B cell (primary cell): ENCODE data around the gene PSMB5. TPM values are rescaled to one million over a fixed set of nuclear protein-coding genes. Genes with fewer than 3 reads are reported as not detected.

ENCODE experiments used
- ATAC-seq: fragments of 200-7000 bp; cut with Tn5 transposase; one replicate; pipeline ENCODE4 v1.10.0; 2021; ENCODE audit warnings: low read depth, mild to moderate bottlenecking, moderate number of reproducible peaks, moderate library complexity
- CTCF ChIA-PET: fragments of 350-600 bp; sonication (Branson Sonifier 250); formaldehyde crosslinking; loops from one replicate; lab custom pipeline; 2021; ENCODE audit warnings: antibody characterized with exemption, inconsistent platforms; lab: Charles Lee
- POLR2A ChIA-PET: fragments of 350-600 bp; sonication (Branson Sonifier 250); formaldehyde crosslinking; loops from one replicate; lab custom pipeline; 2021; ENCODE audit warnings: antibody characterized with exemption; lab: Charles Lee
- DNase-seq: peaks from one replicate; pipeline ENCODE4 v3.0.0; 2013
- H2AFZ ChIP-seq: 2 replicates; pipeline ENCODE4 v1.6.1; 2012; ENCODE audit warnings: mild to moderate bottlenecking, low read depth, low read length; ENCODE audit not compliant: insufficient read depth, poor library complexity, severe bottlenecking
- H3K27ac ChIP-seq, 2 donors: 1 replicate in 1 of 2; 2 replicates in 1 of 2; pipeline ENCODE4 v1.5.1; 2012 to 2013; ENCODE audit warnings: low read length in 2 of 2, mild to moderate bottlenecking in 2 of 2, moderate library complexity in 1 of 2
- H3K27me3 ChIP-seq, 4 experiments: fragments of 200-600 bp in 1 of 4; sonication (generic) in 1 of 4; replicated peaks in 1 of 4; 1 replicate in 2 of 4; 2 replicates in 2 of 4; pipeline versions ENCODE4 v1.6.1 to v1.7.0; 2013 to 2016; ENCODE audit warnings: low read length in 3 of 4, mild to moderate bottlenecking in 2 of 4, mixed read lengths in 1 of 4, moderate library complexity in 1 of 4; ENCODE audit not compliant: insufficient read depth in 4 of 4, control insufficient read depth in 3 of 4; ENCODE audit errors: control extremely low read depth in 1 of 4
- H3K36me3 ChIP-seq, 2 experiments: replicated peaks in 1 of 2; 1 replicate in 1 of 2; 2 replicates in 1 of 2; pipeline versions ENCODE4 v1.6.1 to v1.7.1; 2013; ENCODE audit warnings: low read length in 1 of 2; ENCODE audit not compliant: insufficient read depth in 2 of 2, control insufficient read depth in 1 of 2; ENCODE audit errors: control extremely low read depth in 1 of 2, extremely low read depth in 1 of 2
- H3K4me1 ChIP-seq, 2 donors: fragments of 200-600 bp in 1 of 2; sonication (generic) in 1 of 2; 1 replicate in 1 of 2; 2 replicates in 1 of 2; pipeline versions ENCODE4 v1.5.1 to v1.6.1; 2013 to 2017; ENCODE audit warnings: low read length in 2 of 2; ENCODE audit not compliant: control insufficient read depth in 2 of 2, insufficient read depth in 2 of 2
- H3K4me2 ChIP-seq: replicated peaks from 2 replicates; pipeline ENCODE3; 2012; ENCODE audit warnings: mild to moderate bottlenecking, low read depth, low read length; ENCODE audit not compliant: poor library complexity, severe bottlenecking
- H3K4me3 ChIP-seq, 5 experiments: fragments of 200-600 bp in 1 of 5; sonication (generic) in 1 of 5; 1 replicate in 3 of 5; 2 replicates in 2 of 5; pipeline versions ENCODE4 v1.5.1 to v1.7.0; 2011 to 2016; ENCODE audit warnings: low read length in 4 of 5, mild to moderate bottlenecking in 4 of 5, low read depth in 2 of 5, control low read depth in 1 of 5, moderate library complexity in 1 of 5; ENCODE audit not compliant: insufficient read depth in 1 of 5; ENCODE audit errors: control extremely low read depth in 1 of 5, extremely low read depth in 1 of 5
- H3K79me2 ChIP-seq: fragments of 200-600 bp; sonication (generic); one replicate; pipeline ENCODE4 v1.6.0; 2016; ENCODE audit warnings: low read length; ENCODE audit not compliant: control insufficient read depth, insufficient read depth
- H3K9ac ChIP-seq: fragments of 200-600 bp; sonication (generic); 2 replicates; pipeline ENCODE4 v1.6.1; 2017; ENCODE audit warnings: mild to moderate bottlenecking, low read length, moderate library complexity
- H3K9me3 ChIP-seq, 3 donors: one replicate each; pipeline versions ENCODE4 v1.6.1 to v1.7.1; 2013; ENCODE audit warnings: low read length in 2 of 3; ENCODE audit not compliant: control insufficient read depth in 2 of 3, insufficient read depth in 1 of 3; ENCODE audit errors: control extremely low read depth in 1 of 3
- H4K20me1 ChIP-seq: 2 replicates; pipeline ENCODE4 v1.6.0; 2012; ENCODE audit warnings: mild to moderate bottlenecking, low read length; ENCODE audit not compliant: insufficient read depth, control insufficient read depth, poor library complexity, severe bottlenecking
- H3K27ac Mint-ChIP-seq: one replicate; pipeline ENCODE4 v1.8.0; 2021; ENCODE audit warnings: mixed read lengths
- H3K27me3 Mint-ChIP-seq: one replicate; pipeline ENCODE4 v1.8.0; 2021; ENCODE audit warnings: mixed read lengths
- H3K4me1 Mint-ChIP-seq: one replicate; pipeline ENCODE4 v1.8.0; 2021; ENCODE audit warnings: mixed read lengths
- H3K4me3 Mint-ChIP-seq: one replicate; pipeline ENCODE4 v1.8.0; 2021; ENCODE audit warnings: mixed read lengths
- H3K9me3 Mint-ChIP-seq: one replicate; pipeline ENCODE4 v1.8.0; 2022; ENCODE audit warnings: mixed read lengths; ENCODE audit not compliant: insufficient read depth
- CTCF ChIP-seq: fragments of 200-600 bp; IDR thresholded peaks from one replicate; pipeline ENCODE4 v1.8.0; 2022; ENCODE audit warnings: antibody characterized with exemption, mild to moderate bottlenecking
- EZH2 ChIP-seq: IDR thresholded peaks from 2 replicates; pipeline ENCODE4 v1.6.1; 2012; ENCODE audit warnings: borderline replicate concordance, low read depth, mild to moderate bottlenecking, moderate library complexity, low read length; ENCODE audit not compliant: insufficient read depth, poor library complexity, severe bottlenecking
- WGBS: methylation state at CpG from one replicate; pipeline ENCODE4 v1.1.5; 2013; ENCODE audit warnings: missing lambda C conversion rate; ENCODE audit not compliant: insufficient coverage; 5-methylcytosine and 5-hydroxymethylcytosine counted together
- intact Hi-C: fragments of 100-400 bp; cut with micrococcal nuclease; formaldehyde crosslinking; loops from one replicate; pipeline ENCODE4 v1.10.0; 2022
- polyA plus RNA-seq: library from polyadenylated mRNA; depleted of rRNA; stranded (reverse); fragments of >200 nt; gene quantifications from 2 replicates; pipeline ENCODE4 v1.2.3, GENCODE V29; 2012
- total RNA-seq, 2 donors: library from RNA; stranded (reverse); fragments of 120-200 nt in 1 of 2; gene quantifications; 1 replicate in 1 of 2; 2 replicates in 1 of 2; pipeline versions ENCODE4 v1.2.3 to v1.2.4, GENCODE V29; 2013 to 2022

PSMB5 gene
- total and polyA plus RNA-seq, 2 donors (not counting 1 experiment from before 2014, with no cell fraction given): 16.5 to 29.0 TPM

- peaks cover 4 to 51% of the 10 kb centered on the region in 2 experiments for H3K36me3 ChIP-seq
- no peak overlapping the region for H3K27ac Mint-ChIP-seq
- H3K4me3 Mint-ChIP-seq: no peak overlapping the region
Observed at GRCh38 chr14:23058654-23059504, 24.2 kb upstream of the PSMB5 start.

More at GRCh38 chr14:23058654-23059504, 24.2 kb upstream of the PSMB5 start:
- 94% methylated on average over 17 of the region's 32 CpGs for WGBS
- POLR2A ChIA-PET: interaction anchor here (0.7 to 1.5 kb wide), 10 partner anchors 10 to 1281 kb away, joined by 3 to 13 read pairs (median 4); partner anchors contain the start of genes AJUBA, RBM23 and RIPK3
- Histone ChIP-seq H4K20me1 (peaks cover 24% of the 10 kb centered on the region), H3K4me2 (no peak overlapping the region), H3K4me3 (no peak overlapping the region), H2AFZ (no peak overlapping the region), H3K27me3 (peaks cover 0 to 6% (median 0%) of the 10 kb centered on the region in 4 experiments), H3K79me2 (peaks cover 1% of the 10 kb centered on the region), H3K9ac (no peak overlapping the region), H3K4me1 (peaks cover 10 to 21% of the 10 kb centered on the region in 2 donors), H3K9me3 (no peaks in the 10 kb centered on the region), H3K27ac (no peak overlapping the region)
- no peaks in the 10 kb centered on the region for H3K27me3 Mint-ChIP-seq
- H3K9me3 Mint-ChIP-seq: no peaks in the 10 kb centered on the region
- DNase-seq (no peak), ATAC-seq (no peak)
- CTCF ChIA-PET: interaction anchor here (0.6 to 19.1 kb wide), 42 partner anchors 10 to 803 kb away, joined by 3 to 1134 read pairs (median 4); partner anchors contain the start of genes ACIN1, AJUBA, C14orf119 and HAUS4
- TF ChIP-seq EZH2 (no peak), CTCF (no peak)
- intact Hi-C loops: loop anchor here (1.0 to 10.0 kb wide), 10 partner anchors 25 to 754 kb away; partner anchors contain the start of gene PSMB5
- peaks cover 18% of the 10 kb centered on the region for H3K4me1 Mint-ChIP-seq
